ENCODE data around the gene ROBO2.

Gene ROBO2

DNA sequence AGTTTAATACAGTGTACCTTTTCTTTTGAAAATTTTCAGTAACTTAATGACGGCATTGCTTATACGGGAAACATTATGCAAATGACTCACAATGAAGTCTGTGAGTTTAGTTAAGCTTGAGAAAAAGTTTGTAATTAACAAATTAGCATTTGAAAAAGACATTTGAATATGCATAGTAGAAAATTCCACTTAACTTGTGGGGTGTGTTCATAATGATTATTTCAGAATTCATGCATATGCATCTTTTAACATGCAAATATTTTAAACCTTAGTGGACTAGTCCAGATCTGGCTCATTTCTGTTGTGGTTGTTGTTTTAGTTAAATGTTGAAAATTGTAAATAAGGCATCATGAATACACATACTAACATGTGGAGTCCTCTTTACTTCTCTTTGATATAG, 239.4 kb downstream of the ROBO2 start:
- no peak overlapping the region for H3K9ac ChIP-seq (ENCODE audit: low read length)
- H2AFZ ChIP-seq (ENCODE audit: insufficient read depth, low read length, poor library complexity) = no peak overlapping the region
- no peak overlapping the region for H3K4me3 ChIP-seq (ENCODE audit: low read depth, low read length)
- no peak overlapping the region for H3K23ac ChIP-seq (ENCODE audit: low read length)
- no peaks in the 10 kb centered on the region for H3K4me1 ChIP-seq (ENCODE audit: control insufficient read depth in 1 of 2, insufficient read depth in 2 of 2, low read length in 2 of 2)
- H2AK5ac ChIP-seq (ENCODE audit: low read length) = no peak overlapping the region
- no peaks in the 10 kb centered on the region for H3K79me2 ChIP-seq (ENCODE audit: control insufficient read depth, insufficient read depth, low read length, poor library complexity)
- no peak overlapping the region for H2BK120ac ChIP-seq (ENCODE audit: insufficient read depth, low read length, poor library complexity)
- no peak overlapping the region for H2BK12ac ChIP-seq (ENCODE audit: low read length)
- H3K36me3 ChIP-seq (ENCODE audit: control insufficient read depth in 1 of 2, insufficient read depth in 2 of 2, low read length in 2 of 2) = no peaks in the 10 kb centered on the region
- no peak overlapping the region for H3K18ac ChIP-seq (ENCODE audit: low read length)
- no peaks in the 10 kb centered on the region for H3K27me3 ChIP-seq (ENCODE audit: insufficient read depth, low read length)
- no peak overlapping the region for H4K91ac ChIP-seq (ENCODE audit: low read depth, low read length)
- H4K12ac ChIP-seq (ENCODE audit: low read depth, low read length) = no peak overlapping the region
- no CpG with 5 or more reads among the region's 2 CpGs for WGBS (ENCODE audit: extremely low coverage, insufficient coverage, insufficient read length)
- H3K14ac ChIP-seq (ENCODE audit: low read length) = no peak overlapping the region
- no peak overlapping the region for H3K4ac ChIP-seq (ENCODE audit: low read depth, low read length)
- no peaks in the 10 kb centered on the region for H3K79me1 ChIP-seq (ENCODE audit: low read length)
- H3K4me2 ChIP-seq (ENCODE audit: low read length) = no peak overlapping the region
- H3K27ac ChIP-seq (ENCODE audit: low read depth, low read length) = no peak overlapping the region
- H2BK5ac ChIP-seq (ENCODE audit: low read depth, low read length, poor library complexity) = no peak overlapping the region
- H4K8ac ChIP-seq (ENCODE audit: low read depth, low read length) = no peak overlapping the region
- no peak for DNase-seq
- no peaks in the 10 kb centered on the region for H3K9me3 ChIP-seq (ENCODE audit: insufficient read depth, low read depth, low read length)

DNA sequence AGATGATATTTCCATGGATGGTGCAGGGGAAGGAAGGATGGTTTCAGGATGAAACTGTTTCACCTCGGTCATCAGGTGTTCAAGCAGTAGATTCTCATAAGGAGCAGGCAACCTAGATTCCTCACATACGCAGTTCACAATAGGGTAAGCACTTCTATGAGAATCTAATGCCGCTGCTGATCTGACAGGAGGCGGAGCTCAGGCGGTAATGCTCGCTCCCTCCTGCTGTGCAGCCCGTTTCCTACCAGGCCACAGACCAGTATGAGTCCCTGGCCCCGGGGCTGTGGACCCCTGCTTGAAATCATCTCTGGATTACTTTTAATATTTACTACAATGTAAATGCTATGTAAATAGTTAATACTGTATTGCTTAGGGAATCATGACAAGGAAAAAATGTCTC, 241.8 kb downstream of the ROBO2 start:
- WGBS (ENCODE audit: extremely low coverage, insufficient coverage, insufficient read length) = no CpG with 5 or more reads among the region's 8 CpGs
- no peaks in the 10 kb centered on the region for H3K9me3 ChIP-seq (ENCODE audit: insufficient read depth, low read depth, low read length)

DNA sequence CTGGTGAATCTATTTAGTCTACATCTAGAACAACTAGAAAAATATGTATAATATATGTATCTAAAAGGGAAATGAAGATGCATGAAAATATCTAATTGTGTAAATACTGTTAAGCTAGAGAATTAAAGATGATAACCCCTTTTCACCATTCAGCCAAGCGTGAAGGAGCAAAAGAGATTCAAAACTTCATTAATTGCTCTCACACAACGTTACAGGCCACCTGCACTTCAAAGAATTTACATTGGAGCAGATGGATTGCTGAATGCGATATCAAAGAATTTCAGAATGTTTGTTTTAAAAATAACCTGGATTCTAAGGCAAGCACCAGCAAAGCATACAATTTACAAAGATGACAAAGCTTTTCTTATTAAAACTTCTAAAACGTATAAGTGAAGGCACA, 243.2 kb downstream of the ROBO2 start:
- no peak overlapping the region for H2BK12ac ChIP-seq (ENCODE audit: low read length)
- H3K36me3 ChIP-seq (ENCODE audit: control insufficient read depth in 1 of 2, insufficient read depth in 2 of 2, low read length in 2 of 2) = no peaks in the 10 kb centered on the region
- H3K79me1 ChIP-seq (ENCODE audit: low read length) = no peaks in the 10 kb centered on the region
- no CpG with 5 or more reads among the region's 4 CpGs for WGBS (ENCODE audit: extremely low coverage, insufficient coverage, insufficient read length)
- no peak overlapping the region for H3K14ac ChIP-seq (ENCODE audit: low read length)
- H3K23ac ChIP-seq (ENCODE audit: low read length) = no peak overlapping the region
- no peaks in the 10 kb centered on the region for H3K9me3 ChIP-seq (ENCODE audit: insufficient read depth, low read depth, low read length)
- no peak overlapping the region for H2BK5ac ChIP-seq (ENCODE audit: low read depth, low read length, poor library complexity)
- H2BK120ac ChIP-seq (ENCODE audit: insufficient read depth, low read length, poor library complexity) = no peak overlapping the region
- no peak overlapping the region for H4K8ac ChIP-seq (ENCODE audit: low read depth, low read length)
- H3K9ac ChIP-seq (ENCODE audit: low read length) = no peak overlapping the region
- no peak overlapping the region for H2AFZ ChIP-seq (ENCODE audit: insufficient read depth, low read length, poor library complexity)
- DNase-seq = no peak
- no peak overlapping the region for H3K4me2 ChIP-seq (ENCODE audit: low read length)
- no peak overlapping the region for H3K4me3 ChIP-seq (ENCODE audit: low read depth, low read length)
- no peak overlapping the region for H3K18ac ChIP-seq (ENCODE audit: low read length)
- no peak overlapping the region for H4K91ac ChIP-seq (ENCODE audit: low read depth, low read length)
- H2AK5ac ChIP-seq (ENCODE audit: low read length) = no peak overlapping the region
- H3K79me2 ChIP-seq (ENCODE audit: control insufficient read depth, insufficient read depth, low read length, poor library complexity) = no peaks in the 10 kb centered on the region
- H3K27ac ChIP-seq (ENCODE audit: low read depth, low read length) = no peak overlapping the region
- no peaks in the 10 kb centered on the region for H3K4me1 ChIP-seq (ENCODE audit: control insufficient read depth in 1 of 2, insufficient read depth in 2 of 2, low read length in 2 of 2)
- H3K27me3 ChIP-seq (ENCODE audit: insufficient read depth, low read length) = no peaks in the 10 kb centered on the region
- no peak overlapping the region for H4K12ac ChIP-seq (ENCODE audit: low read depth, low read length)
- no peak overlapping the region for H3K4ac ChIP-seq (ENCODE audit: low read depth, low read length)

More for the DNA sequence above, 241.8 kb downstream of the ROBO2 start:
- H2AFZ ChIP-seq (ENCODE audit: insufficient read depth, low read length, poor library complexity) = no peak overlapping the region
- H3K4me2 ChIP-seq (ENCODE audit: low read length) = no peak overlapping the region
- no peaks in the 10 kb centered on the region for H3K4me1 ChIP-seq (ENCODE audit: control insufficient read depth in 1 of 2, insufficient read depth in 2 of 2, low read length in 2 of 2)
- no peak overlapping the region for H3K4ac ChIP-seq (ENCODE audit: low read depth, low read length)
- no peak overlapping the region for H3K18ac ChIP-seq (ENCODE audit: low read length)
- no peaks in the 10 kb centered on the region for H3K27me3 ChIP-seq (ENCODE audit: insufficient read depth, low read length)
- H3K14ac ChIP-seq (ENCODE audit: low read length) = no peak overlapping the region
- no peak overlapping the region for H4K91ac ChIP-seq (ENCODE audit: low read depth, low read length)
- H4K8ac ChIP-seq (ENCODE audit: low read depth, low read length) = no peak overlapping the region
- no peak overlapping the region for H3K27ac ChIP-seq (ENCODE audit: low read depth, low read length)
- no peak overlapping the region for H3K4me3 ChIP-seq (ENCODE audit: low read depth, low read length)
- no peaks in the 10 kb centered on the region for H3K79me1 ChIP-seq (ENCODE audit: low read length)
- H2BK5ac ChIP-seq (ENCODE audit: low read depth, low read length, poor library complexity) = no peak overlapping the region
- H2AK5ac ChIP-seq (ENCODE audit: low read length) = no peak overlapping the region
- H3K23ac ChIP-seq (ENCODE audit: low read length) = no peak overlapping the region
- H2BK12ac ChIP-seq (ENCODE audit: low read length) = no peak overlapping the region
- H2BK120ac ChIP-seq (ENCODE audit: insufficient read depth, low read length, poor library complexity) = no peak overlapping the region
- no peaks in the 10 kb centered on the region for H3K36me3 ChIP-seq (ENCODE audit: control insufficient read depth in 1 of 2, insufficient read depth in 2 of 2, low read length in 2 of 2)
- H4K12ac ChIP-seq (ENCODE audit: low read depth, low read length) = no peak overlapping the region
- H3K79me2 ChIP-seq (ENCODE audit: control insufficient read depth, insufficient read depth, low read length, poor library complexity) = no peaks in the 10 kb centered on the region
- H3K9ac ChIP-seq (ENCODE audit: low read length) = no peak overlapping the region
- no peak for DNase-seq

DNA sequence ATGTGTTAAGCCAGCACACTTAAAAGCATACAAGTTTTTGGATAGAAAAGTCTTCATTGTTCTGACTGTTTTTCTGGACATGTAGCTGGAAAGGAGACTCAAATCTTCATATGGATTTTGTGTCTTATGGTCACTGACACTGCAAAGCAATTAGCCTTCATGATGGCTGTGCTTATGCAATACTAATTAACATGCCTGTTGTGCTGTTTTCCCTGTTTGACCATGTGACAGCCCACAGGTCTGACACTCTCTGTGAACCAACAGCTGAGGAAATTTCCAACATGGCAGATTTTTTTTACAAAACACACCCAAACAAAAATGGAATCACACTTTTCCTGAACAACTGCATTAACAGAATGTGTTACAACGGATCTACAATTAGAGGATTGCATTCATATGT, 248.4 kb downstream of the ROBO2 start:
- H3K4me2 ChIP-seq (ENCODE audit: low read length) = no peak overlapping the region
- H3K14ac ChIP-seq (ENCODE audit: low read length) = no peak overlapping the region
- no peaks in the 10 kb centered on the region for H3K9me3 ChIP-seq (ENCODE audit: insufficient read depth, low read depth, low read length)
- no peak overlapping the region for H3K18ac ChIP-seq (ENCODE audit: low read length)
- H3K4ac ChIP-seq (ENCODE audit: low read depth, low read length) = no peak overlapping the region
- no peak overlapping the region for H3K27ac ChIP-seq (ENCODE audit: low read depth, low read length)
- no peak overlapping the region for H4K91ac ChIP-seq (ENCODE audit: low read depth, low read length)
- H3K36me3 ChIP-seq (ENCODE audit: control insufficient read depth in 1 of 2, insufficient read depth in 2 of 2, low read length in 2 of 2) = no peaks in the 10 kb centered on the region
- H4K8ac ChIP-seq (ENCODE audit: low read depth, low read length) = no peak overlapping the region
- no peak overlapping the region for H2BK5ac ChIP-seq (ENCODE audit: low read depth, low read length, poor library complexity)
- no peak overlapping the region for H3K23ac ChIP-seq (ENCODE audit: low read length)
- no peak for DNase-seq
- no peaks in the 10 kb centered on the region for H3K27me3 ChIP-seq (ENCODE audit: insufficient read depth, low read length)
- no peak overlapping the region for H3K4me3 ChIP-seq (ENCODE audit: low read depth, low read length)
- H2BK120ac ChIP-seq (ENCODE audit: insufficient read depth, low read length, poor library complexity) = no peak overlapping the region
- H3K79me1 ChIP-seq (ENCODE audit: low read length) = no peaks in the 10 kb centered on the region
- no peaks in the 10 kb centered on the region for H3K79me2 ChIP-seq (ENCODE audit: control insufficient read depth, insufficient read depth, low read length, poor library complexity)
- no peak overlapping the region for H2BK12ac ChIP-seq (ENCODE audit: low read length)
- H2AK5ac ChIP-seq (ENCODE audit: low read length) = no peak overlapping the region
- H2AFZ ChIP-seq (ENCODE audit: insufficient read depth, low read length, poor library complexity) = no peak overlapping the region
- no CpG with 5 or more reads among the region's 1 CpG for WGBS (ENCODE audit: extremely low coverage, insufficient coverage, insufficient read length)
- H4K12ac ChIP-seq (ENCODE audit: low read depth, low read length) = no peak overlapping the region
- no peaks in the 10 kb centered on the region for H3K4me1 ChIP-seq (ENCODE audit: control insufficient read depth in 1 of 2, insufficient read depth in 2 of 2, low read length in 2 of 2)
- H3K9ac ChIP-seq (ENCODE audit: low read length) = no peak overlapping the region

All from trophoblast cell (in vitro differentiated cells and primary cell).